Fibroblast of pulmonary artery (primary cell): ENCODE data around the gene PPP6R3.

Experiments used
- DNase-seq: peaks from one replicate; pipeline ENCODE4 v3.0.0-alpha.2; 2010; ENCODE audit warnings: low read depth
- H3K4me3 ChIP-seq: replicated peaks from 2 replicates; pipeline ENCODE4 v1.5.1; 2011; ENCODE audit warnings: low read depth, mild to moderate bottlenecking, control low read depth, low read length, moderate library complexity
- TF ChIP-seq, protein P1 (sequence below): IDR thresholded peaks from 2 replicates; pipeline ENCODE4 v1.5.1; 2011; ENCODE audit warnings: mild to moderate bottlenecking, control low read depth, low read length, inconsistent platforms; ENCODE audit errors: missing control alignments

PPP6R3 gene

DNA sequence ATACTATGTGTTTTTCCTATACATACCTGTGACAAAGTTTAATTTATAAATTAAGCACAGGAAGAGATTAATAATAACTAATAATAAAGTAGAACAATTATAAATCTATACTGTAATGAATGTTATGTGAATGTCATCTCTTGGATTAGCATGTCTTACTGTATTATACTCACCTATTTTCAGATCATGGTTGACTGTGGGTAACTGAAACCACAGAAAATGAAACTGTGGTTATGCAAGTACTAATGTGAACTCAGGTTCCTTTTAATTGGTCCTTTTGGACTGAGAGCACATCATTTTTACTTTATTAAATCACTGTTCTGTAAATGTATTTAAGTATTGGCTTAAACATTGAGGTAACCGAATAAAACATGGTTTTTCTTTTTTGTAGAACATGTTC is 108.8 kb downstream of the PPP6R3 start:
- TF ChIP-seq, protein P1, sequence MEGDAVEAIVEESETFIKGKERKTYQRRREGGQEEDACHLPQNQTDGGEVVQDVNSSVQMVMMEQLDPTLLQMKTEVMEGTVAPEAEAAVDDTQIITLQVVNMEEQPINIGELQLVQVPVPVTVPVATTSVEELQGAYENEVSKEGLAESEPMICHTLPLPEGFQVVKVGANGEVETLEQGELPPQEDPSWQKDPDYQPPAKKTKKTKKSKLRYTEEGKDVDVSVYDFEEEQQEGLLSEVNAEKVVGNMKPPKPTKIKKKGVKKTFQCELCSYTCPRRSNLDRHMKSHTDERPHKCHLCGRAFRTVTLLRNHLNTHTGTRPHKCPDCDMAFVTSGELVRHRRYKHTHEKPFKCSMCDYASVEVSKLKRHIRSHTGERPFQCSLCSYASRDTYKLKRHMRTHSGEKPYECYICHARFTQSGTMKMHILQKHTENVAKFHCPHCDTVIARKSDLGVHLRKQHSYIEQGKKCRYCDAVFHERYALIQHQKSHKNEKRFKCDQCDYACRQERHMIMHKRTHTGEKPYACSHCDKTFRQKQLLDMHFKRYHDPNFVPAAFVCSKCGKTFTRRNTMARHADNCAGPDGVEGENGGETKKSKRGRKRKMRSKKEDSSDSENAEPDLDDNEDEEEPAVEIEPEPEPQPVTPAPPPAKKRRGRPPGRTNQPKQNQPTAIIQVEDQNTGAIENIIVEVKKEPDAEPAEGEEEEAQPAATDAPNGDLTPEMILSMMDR = no peak
- no peak for DNase-seq
- no peak overlapping the region for H3K4me3 ChIP-seq

DNA sequence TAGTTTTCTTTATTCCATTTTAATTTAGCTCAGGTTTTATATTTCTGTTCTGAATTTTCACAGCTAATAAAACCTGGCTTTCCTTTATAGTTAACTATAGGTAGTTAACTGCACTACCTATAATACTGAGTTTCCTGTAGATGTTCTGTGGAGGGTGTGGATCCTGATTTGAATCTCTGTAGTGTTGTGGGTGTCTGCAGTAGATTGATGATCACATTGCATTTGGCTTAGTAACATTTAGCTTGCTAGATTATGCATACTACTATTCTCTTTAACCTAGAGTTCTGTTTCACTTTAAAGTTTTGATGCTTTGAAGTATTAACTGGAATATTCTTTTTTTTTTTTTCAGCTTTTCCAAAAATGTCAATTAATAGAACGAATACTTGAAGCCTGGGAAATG is 110.1 kb downstream of the PPP6R3 start:
- TF ChIP-seq, protein P1 = no peak
- DNase-seq = no peak
- no peak overlapping the region for H3K4me3 ChIP-seq

DNA sequence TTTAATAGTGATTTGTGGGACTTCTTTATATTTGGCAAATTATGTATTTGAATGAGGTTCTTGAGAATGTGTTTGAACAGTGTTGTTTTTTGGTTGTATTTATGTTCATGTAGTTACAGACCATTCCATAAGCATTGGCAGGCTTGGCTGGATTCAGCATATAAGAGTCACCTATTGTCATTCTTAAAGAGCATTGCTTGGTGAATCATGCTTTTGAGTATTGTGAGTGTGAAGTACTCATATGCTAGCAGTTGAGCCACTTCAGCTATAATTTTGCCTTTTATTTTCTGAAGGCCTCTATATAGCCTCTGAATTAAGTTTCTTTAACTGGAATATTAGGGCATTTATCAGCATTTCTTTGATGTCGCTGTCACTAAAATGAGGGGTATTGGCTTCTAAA is 113.8 kb downstream of the PPP6R3 start:
- peak; percentile 55 for DNase-seq
- TF ChIP-seq, protein P1 = no peak
- no peak overlapping the region for H3K4me3 ChIP-seq

DNA sequence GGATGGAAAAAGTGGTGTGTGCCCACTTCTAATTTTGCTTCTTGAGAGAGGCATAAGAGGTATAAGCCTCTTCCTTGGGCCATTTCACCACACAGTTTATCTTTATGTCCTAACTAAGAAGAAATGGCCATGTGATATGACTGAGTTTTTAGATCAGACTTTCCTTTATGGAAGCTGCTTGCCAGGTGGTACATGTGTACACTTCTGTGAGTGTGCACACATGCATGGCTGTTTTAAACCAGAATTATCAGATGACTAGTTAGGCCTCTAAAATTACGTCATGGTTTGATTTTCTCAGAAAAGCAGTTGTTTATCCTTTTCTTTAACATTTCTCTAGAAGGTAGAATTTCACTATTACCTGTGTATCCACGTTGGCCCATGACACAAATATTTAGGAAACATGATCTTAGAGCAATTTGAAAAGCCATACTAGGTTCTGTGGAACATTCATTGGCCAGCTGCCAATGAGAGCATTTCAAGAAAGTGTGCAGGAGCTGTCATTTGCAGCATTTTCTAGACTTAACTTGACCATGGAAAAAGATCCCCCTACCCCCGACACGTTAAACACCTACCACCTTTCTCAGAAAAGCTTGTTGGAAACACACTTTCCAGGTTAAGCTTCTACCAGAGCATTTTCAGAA is 114.6 kb downstream of the PPP6R3 start:
- TF ChIP-seq, protein P1 = no peak
- no peak overlapping the region for H3K4me3 ChIP-seq
- DNase-seq = no peak

DNA sequence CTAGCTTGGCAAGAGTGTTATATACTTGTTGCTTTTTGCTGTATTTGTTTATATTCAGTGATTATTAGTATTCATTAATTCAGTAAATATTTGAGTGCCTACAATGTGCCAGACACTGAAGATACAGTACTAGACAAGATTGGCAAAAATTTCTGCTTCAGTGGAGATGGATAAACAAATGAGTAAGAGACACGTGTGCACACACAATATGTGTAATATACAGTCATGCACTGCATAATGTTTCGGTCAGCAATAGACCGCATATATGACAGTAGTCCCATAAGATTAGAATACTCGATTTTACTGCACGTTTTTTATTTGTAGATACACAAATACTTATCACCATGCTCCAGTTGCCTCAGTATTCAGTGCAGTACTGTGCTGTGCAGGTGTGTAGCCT is 118.9 kb downstream of the PPP6R3 start:
- no peak for DNase-seq
- TF ChIP-seq, protein P1 = no peak
- H3K4me3 ChIP-seq = no peak overlapping the region

DNA sequence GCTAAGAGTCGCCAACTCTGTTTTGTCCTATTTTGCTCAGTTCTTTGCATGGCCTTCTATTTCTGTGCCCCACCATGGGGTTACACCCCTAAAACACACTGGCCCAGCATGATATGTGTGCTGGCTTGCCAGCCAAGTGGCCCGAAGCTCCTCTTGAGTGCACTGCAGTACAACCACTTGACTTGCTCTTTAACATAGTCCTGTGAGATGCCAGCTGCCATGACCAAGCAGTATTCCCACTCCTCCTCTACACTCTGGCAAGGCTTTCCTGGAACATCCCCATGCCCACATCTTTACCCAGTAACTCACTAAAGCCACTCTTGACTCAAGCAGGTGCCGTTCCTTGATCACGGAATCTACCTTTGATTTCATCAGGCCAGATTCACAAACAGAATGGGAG is 120.9 kb downstream of the PPP6R3 start:
- DNase-seq = no peak
- TF ChIP-seq, protein P1 = no peak
- H3K4me3 ChIP-seq = no peak overlapping the region

DNA sequence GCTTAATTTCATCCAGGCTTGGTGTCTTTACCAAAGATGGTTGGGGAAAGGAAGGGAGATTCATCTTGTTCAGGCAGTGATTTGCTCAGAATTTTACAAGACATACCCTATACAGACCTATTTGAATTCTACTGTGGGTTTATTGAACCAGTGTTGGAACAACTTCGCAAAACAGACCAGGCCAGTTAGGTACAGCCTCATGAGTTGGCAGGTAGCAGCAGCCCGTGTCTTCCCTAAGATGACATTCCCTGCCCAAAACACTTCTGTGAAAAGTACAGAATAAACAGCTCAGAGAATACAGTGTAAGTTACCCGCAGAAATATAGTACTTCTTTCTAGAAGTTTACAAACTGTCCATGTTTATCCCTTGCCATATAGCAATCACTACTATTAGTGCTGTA is 121.3 kb downstream of the PPP6R3 start:
- no peak for DNase-seq
- no peak overlapping the region for H3K4me3 ChIP-seq
- TF ChIP-seq, protein P1 = no peak
